HEK293 (cell line): ENCODE results near the gene L3MBTL1.

Source experiments
- CTCF ChIA-PET: fragments of 350-600 bp; formaldehyde crosslinking; extraction: SDS; loops from one replicate; lab custom pipeline; 2021; ENCODE audit warnings: antibody characterized with exemption; lab: Yijun Ruan, JAX
- POLR2A ChIA-PET: fragments of 300-600 bp; formaldehyde crosslinking; extraction: SDS; loops from one replicate; lab custom pipeline; 2020; ENCODE audit warnings: antibody characterized with exemption, inconsistent platforms; lab: Yijun Ruan, JAX
- H3K27ac ChIP-seq: fragments of 200-500 bp; sonication (Bioruptor generic); 2 replicates; pipeline ENCODE4 v1.5.1; 2014; ENCODE audit warnings: low read depth, low read length, control low read depth, inconsistent platforms; ENCODE audit errors: extremely low read depth
- H3K36me3 ChIP-seq, 2 experiments: fragments of 200-500 bp in 1 of 2; sonication (Bioruptor generic) in 1 of 2; 1 replicate in 1 of 2; 2 replicates in 1 of 2; pipeline ENCODE4 v1.5.1; 2014 to 2017; ENCODE audit warnings: inconsistent platforms in 2 of 2, low read length in 2 of 2; ENCODE audit not compliant: control insufficient read depth in 2 of 2, insufficient read depth in 1 of 2
- H3K4me1 ChIP-seq: fragments of 200-500 bp; sonication (Bioruptor generic); 2 replicates; pipeline ENCODE4 v1.5.1; 2014; ENCODE audit warnings: mild to moderate bottlenecking, low read length, inconsistent platforms; ENCODE audit not compliant: control insufficient read depth, insufficient read depth
- H3K4me3 ChIP-seq: 2 replicates; pipeline ENCODE4 v1.5.1; 2011; ENCODE audit warnings: low read depth, mild to moderate bottlenecking, control low read depth, low read length, moderate library complexity
- H3K9me3 ChIP-seq: fragments of 200-500 bp; sonication (Bioruptor generic); 2 replicates; pipeline ENCODE4 v1.5.1; 2014; ENCODE audit warnings: low read depth, low read length, inconsistent platforms; ENCODE audit not compliant: control insufficient read depth, insufficient read depth
- GFI1B ChIP-seq: fragments of 450-650 bp; formaldehyde crosslinking; IDR thresholded peaks from 2 replicates; pipeline ENCODE4 v1.5.1; 2016; ENCODE audit warnings: missing biosample characterization, missing genetic modification characterization
- GLI4 ChIP-seq: fragments of 450-650 bp; formaldehyde crosslinking; IDR thresholded peaks from 2 replicates; pipeline ENCODE4 v1.5.1; 2016; ENCODE audit warnings: missing biosample characterization, missing genetic modification characterization
- SP2 ChIP-seq: fragments of 450-650 bp; formaldehyde crosslinking; IDR thresholded peaks from 2 replicates; pipeline ENCODE4 v1.5.1; 2016; ENCODE audit warnings: missing biosample characterization, missing genetic modification characterization
- ZBTB20 ChIP-seq: fragments of 450-650 bp; formaldehyde crosslinking; IDR thresholded peaks from 2 replicates; pipeline ENCODE4 v1.5.1; 2016; ENCODE audit warnings: missing biosample characterization, missing genetic modification characterization
- ZFHX2 ChIP-seq: fragments of 450-650 bp; formaldehyde crosslinking; conservative IDR thresholded peaks from 2 replicates; pipeline ENCODE4 v1.5.1; 2016; ENCODE audit warnings: missing biosample characterization, missing genetic modification characterization
- ZNF10 ChIP-seq: fragments of 450-650 bp; formaldehyde crosslinking; IDR thresholded peaks from 2 replicates; pipeline ENCODE4 v1.5.1; 2017; ENCODE audit warnings: missing biosample characterization, missing genetic modification characterization
- ZNF174 ChIP-seq: fragments of 450-650 bp; formaldehyde crosslinking; IDR thresholded peaks from 2 replicates; pipeline ENCODE4 v1.5.0; 2017; ENCODE audit warnings: missing biosample characterization, mild to moderate bottlenecking, missing genetic modification characterization
- ZNF239 ChIP-seq: fragments of 450-650 bp; formaldehyde crosslinking; IDR thresholded peaks from 2 replicates; pipeline ENCODE4 v1.5.1; 2016; ENCODE audit warnings: missing biosample characterization, missing genetic modification characterization
- ZNF391 ChIP-seq: fragments of 450-650 bp; formaldehyde crosslinking; IDR thresholded peaks from 2 replicates; pipeline ENCODE4 v1.5.1; 2016; ENCODE audit warnings: low read depth, missing biosample characterization, missing genetic modification characterization, borderline replicate concordance
- ZNF394 ChIP-seq: fragments of 450-650 bp; formaldehyde crosslinking; IDR thresholded peaks from 2 replicates; pipeline ENCODE4 v1.5.1; 2016; ENCODE audit warnings: missing biosample characterization, missing genetic modification characterization, mild to moderate bottlenecking, moderate library complexity, borderline replicate concordance
- ZNF404 ChIP-seq: fragments of 450-650 bp; formaldehyde crosslinking; IDR thresholded peaks from 2 replicates; pipeline ENCODE4 v1.5.1; 2017; ENCODE audit warnings: missing biosample characterization, missing genetic modification characterization
- ZNF561 ChIP-seq: fragments of 450-650 bp; IDR thresholded peaks from 2 replicates; pipeline ENCODE4 v1.5.1; 2018; ENCODE audit warnings: missing biosample characterization, missing genetic modification characterization, borderline replicate concordance
- ZNF600 ChIP-seq: fragments of 450-650 bp; formaldehyde crosslinking; IDR thresholded peaks from 2 replicates; pipeline ENCODE4 v1.5.1; 2016; ENCODE audit warnings: missing biosample characterization, missing genetic modification characterization
- ZNF660 ChIP-seq: fragments of 450-650 bp; IDR thresholded peaks from 2 replicates; pipeline ENCODE4 v1.5.1; 2018; ENCODE audit warnings: missing biosample characterization, mild to moderate bottlenecking, missing genetic modification characterization
- ZNF664 ChIP-seq: fragments of 450-650 bp; formaldehyde crosslinking; IDR thresholded peaks from 2 replicates; pipeline ENCODE4 v1.5.1; 2016; ENCODE audit warnings: missing biosample characterization, missing genetic modification characterization
- ZNF76 ChIP-seq: fragments of 450-650 bp; formaldehyde crosslinking; IDR thresholded peaks from 2 replicates; pipeline ENCODE4; 2016; ENCODE audit warnings: low read depth, missing biosample characterization, missing genetic modification characterization, borderline replicate concordance
- ZNF843 ChIP-seq: fragments of 450-650 bp; formaldehyde crosslinking; IDR thresholded peaks from 2 replicates; pipeline ENCODE4 v1.5.1; 2016; ENCODE audit warnings: missing biosample characterization, missing genetic modification characterization
- ZSCAN30 ChIP-seq: fragments of 450-650 bp; IDR thresholded peaks from 2 replicates; pipeline ENCODE4 v1.5.1; 2018; ENCODE audit warnings: missing biosample characterization, mild to moderate bottlenecking, missing genetic modification characterization, moderate library complexity
- TF ChIP-seq, protein P1 (sequence below): fragments of 450-650 bp; formaldehyde crosslinking; IDR thresholded peaks from 2 replicates; pipeline ENCODE4 v1.5.1; 2016; ENCODE audit warnings: missing biosample characterization, missing genetic modification characterization
- TF ChIP-seq, protein P2 (sequence below): fragments of 450-650 bp; formaldehyde crosslinking; IDR thresholded peaks from 2 replicates; pipeline ENCODE4 v1.5.1; 2017; ENCODE audit warnings: missing biosample characterization, mild to moderate bottlenecking, missing genetic modification characterization, moderate library complexity
- TF ChIP-seq, protein P3 (sequence below): fragments of 450-650 bp; formaldehyde crosslinking; IDR thresholded peaks from 2 replicates; pipeline ENCODE4 v1.5.1; 2016; ENCODE audit warnings: missing biosample characterization, missing genetic modification characterization

The L3MBTL1 gene

DNA sequence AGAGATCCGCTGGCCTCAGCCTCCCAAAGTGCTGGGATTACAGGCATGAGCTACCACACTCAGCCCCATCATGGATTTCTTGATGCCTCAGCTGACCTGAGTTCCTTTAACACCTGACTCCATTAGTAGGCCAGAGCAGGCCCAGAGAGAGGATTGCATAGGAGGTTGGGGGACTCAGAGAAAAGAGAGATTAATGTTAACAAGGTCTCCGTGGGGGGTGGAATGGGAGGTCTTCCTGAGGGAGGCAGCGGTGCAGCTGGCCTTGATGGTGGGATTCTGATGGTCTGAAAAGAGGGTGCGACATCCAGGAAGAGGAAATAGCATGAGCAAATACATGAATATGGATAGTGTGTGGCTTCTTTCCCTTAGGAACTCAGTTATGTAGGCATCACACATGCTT is 61.2 kb downstream of the L3MBTL1 start:
- no peaks in the 10 kb centered on the region for H3K9me3 ChIP-seq
- H3K4me3 ChIP-seq: no peak overlapping the region
- no peaks in the 10 kb centered on the region for H3K4me1 ChIP-seq
- H3K36me3 ChIP-seq: no peaks in the 10 kb centered on the region
- ChIA-PET CTCF (no interaction called here), POLR2A (interaction anchor here (0.8 kb wide), 1 partner anchor 22 kb away, joined by 6 read pairs; the partner anchor contains the start of gene IFT52)
- no peak overlapping the region for H3K27ac ChIP-seq
- TF ChIP-seq GFI1B (tag by site-specific recombination) (no peak), ZNF660 (tag by site-specific recombination) (no peak), ZFHX2 (tag by site-specific recombination) (no peak), ZNF843 (tag by site-specific recombination) (no peak), ZNF394 (no peak), ZNF404 (tag by site-specific recombination) (no peak), ZNF239 (no peak), ZBTB20 (tag by site-specific recombination) (no peak), ZNF561 (tag by site-specific recombination) (no peak), ZNF76 (no peak), ZNF10 (no peak), SP2 (tag by site-specific recombination) (no peak), GLI4 (tag by site-specific recombination) (no peak), ZSCAN30 (no peak), ZNF600 (no peak), ZNF664 (tag by site-specific recombination) (no peak), ZNF391 (no peak)
- TF ChIP-seq, protein P1, sequence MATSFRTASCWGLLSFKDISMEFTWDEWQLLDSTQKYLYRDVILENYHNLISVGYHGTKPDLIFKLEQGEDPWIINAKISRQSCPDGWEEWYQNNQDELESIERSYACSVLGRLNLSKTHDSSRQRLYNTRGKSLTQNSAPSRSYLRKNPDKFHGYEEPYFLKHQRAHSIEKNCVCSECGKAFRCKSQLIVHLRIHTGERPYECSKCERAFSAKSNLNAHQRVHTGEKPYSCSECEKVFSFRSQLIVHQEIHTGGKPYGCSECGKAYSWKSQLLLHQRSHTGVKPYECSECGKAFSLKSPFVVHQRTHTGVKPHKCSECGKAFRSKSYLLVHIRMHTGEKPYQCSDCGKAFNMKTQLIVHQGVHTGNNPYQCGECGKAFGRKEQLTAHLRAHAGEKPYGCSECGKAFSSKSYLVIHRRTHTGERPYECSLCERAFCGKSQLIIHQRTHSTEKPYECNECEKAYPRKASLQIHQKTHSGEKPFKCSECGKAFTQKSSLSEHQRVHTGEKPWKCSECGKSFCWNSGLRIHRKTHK: no peak
- TF ChIP-seq, protein P2, sequence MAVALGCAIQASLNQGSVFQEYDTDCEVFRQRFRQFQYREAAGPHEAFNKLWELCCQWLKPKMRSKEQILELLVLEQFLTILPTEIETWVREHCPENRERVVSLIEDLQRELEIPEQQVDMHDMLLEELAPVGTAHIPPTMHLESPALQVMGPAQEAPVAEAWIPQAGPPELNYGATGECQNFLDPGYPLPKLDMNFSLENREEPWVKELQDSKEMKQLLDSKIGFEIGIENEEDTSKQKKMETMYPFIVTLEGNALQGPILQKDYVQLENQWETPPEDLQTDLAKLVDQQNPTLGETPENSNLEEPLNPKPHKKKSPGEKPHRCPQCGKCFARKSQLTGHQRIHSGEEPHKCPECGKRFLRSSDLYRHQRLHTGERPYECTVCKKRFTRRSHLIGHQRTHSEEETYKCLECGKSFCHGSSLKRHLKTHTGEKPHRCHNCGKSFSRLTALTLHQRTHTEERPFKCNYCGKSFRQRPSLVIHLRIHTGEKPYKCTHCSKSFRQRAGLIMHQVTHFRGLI: no peak
- TF ChIP-seq, protein P3, sequence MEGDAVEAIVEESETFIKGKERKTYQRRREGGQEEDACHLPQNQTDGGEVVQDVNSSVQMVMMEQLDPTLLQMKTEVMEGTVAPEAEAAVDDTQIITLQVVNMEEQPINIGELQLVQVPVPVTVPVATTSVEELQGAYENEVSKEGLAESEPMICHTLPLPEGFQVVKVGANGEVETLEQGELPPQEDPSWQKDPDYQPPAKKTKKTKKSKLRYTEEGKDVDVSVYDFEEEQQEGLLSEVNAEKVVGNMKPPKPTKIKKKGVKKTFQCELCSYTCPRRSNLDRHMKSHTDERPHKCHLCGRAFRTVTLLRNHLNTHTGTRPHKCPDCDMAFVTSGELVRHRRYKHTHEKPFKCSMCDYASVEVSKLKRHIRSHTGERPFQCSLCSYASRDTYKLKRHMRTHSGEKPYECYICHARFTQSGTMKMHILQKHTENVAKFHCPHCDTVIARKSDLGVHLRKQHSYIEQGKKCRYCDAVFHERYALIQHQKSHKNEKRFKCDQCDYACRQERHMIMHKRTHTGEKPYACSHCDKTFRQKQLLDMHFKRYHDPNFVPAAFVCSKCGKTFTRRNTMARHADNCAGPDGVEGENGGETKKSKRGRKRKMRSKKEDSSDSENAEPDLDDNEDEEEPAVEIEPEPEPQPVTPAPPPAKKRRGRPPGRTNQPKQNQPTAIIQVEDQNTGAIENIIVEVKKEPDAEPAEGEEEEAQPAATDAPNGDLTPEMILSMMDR (tag by site-specific recombination): no peak

DNA sequence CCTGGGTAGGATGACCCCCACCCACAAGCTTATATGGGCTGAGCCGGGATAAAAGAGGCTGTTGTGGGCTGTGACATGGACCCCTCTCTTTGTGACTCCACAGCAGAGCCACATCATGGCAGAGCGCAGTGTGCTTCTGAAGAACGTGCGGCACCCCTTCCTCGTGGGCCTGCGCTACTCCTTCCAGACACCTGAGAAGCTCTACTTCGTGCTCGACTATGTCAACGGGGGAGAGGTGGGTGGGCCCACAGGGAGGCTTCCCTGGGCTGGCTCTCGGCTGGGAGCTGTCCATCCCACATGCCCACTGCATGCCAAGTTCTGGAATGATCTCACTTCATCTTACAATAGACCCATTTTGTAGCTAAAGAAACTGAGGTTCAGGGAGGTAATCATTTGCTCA is 61.8 kb downstream of the L3MBTL1 start:
- POLR2A ChIA-PET: interaction anchor here (0.6 kb wide), 1 partner anchor 90 kb away, joined by 3 read pairs; no protein-coding TSS in a partner anchor
- CTCF ChIA-PET: interaction anchor here (1.2 kb wide), 1 partner anchor 19 kb away, joined by 4 read pairs; no protein-coding TSS in a partner anchor
- Histone ChIP-seq H3K9me3 (no peaks in the 10 kb centered on the region), H3K27ac (no peak overlapping the region), H3K36me3 (no peaks in the 10 kb centered on the region), H3K4me1 (no peaks in the 10 kb centered on the region), H3K4me3 (no peak overlapping the region)
- TF ChIP-seq ZNF174 (tag by site-specific recombination): no peak
